ENCODE results near the gene NUP93. TPM values are rescaled to one million over a fixed set of nuclear protein-coding genes. Genes with fewer than 3 reads are reported as not detected.

NUP93 gene
- polyA plus RNA-seq, 1 experiment, result 61.2 TPM

DNA sequence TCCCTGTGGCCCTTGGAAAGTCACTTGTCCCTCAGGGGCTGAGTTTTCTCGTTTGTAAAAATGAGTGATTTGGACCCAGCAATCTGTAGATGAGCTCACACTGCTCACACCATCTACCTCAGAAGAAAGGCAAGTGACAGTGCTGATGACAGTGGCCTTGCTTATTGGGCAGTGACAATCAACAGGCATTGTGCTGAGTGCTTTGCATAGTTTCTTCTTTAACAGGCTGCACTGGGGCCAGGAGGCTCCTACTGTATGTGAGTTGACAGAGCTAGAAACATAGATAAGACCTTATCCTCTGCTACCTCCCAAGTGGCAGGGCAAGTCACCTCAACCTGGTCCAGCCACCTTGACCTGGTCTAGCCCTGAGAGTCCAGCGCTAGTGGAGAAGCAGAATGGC is 105.4 kb downstream of the NUP93 start:
- ChIA-PET CTCF (no interaction called here), POLR2A (interaction anchor here (0.6 kb wide), 1 partner anchor 20 kb away, joined by 9 read pairs; no protein-coding TSS in a partner anchor)
- no peak for TF ChIP-seq CTCF (IDR thresholded peaks at IDR 0.05; ENCODE audit: insufficient read depth, low read depth, low read length)
- DNase-seq (ENCODE audit: low read depth), result no peak
- no peak overlapping the region for H3K4me3 ChIP-seq (ENCODE audit: low read depth, low read length)
- H3K27me3 ChIP-seq (ENCODE audit: control insufficient read depth, insufficient read depth, low read length), result no peaks in the 10 kb centered on the region
- peaks cover 4% of the 10 kb centered on the region; the same call in 1 of the 2 replicates for H3K36me3 ChIP-seq (ENCODE audit: control insufficient read depth, insufficient read depth, low read length)

GRCh38 chr16:56836410-56837230 is 106.7 kb downstream of the NUP93 start:
- ChIA-PET POLR2A (no interaction called here), CTCF (no interaction called here)
- TF ChIP-seq CTCF (IDR thresholded peaks at IDR 0.05; ENCODE audit: insufficient read depth, low read depth, low read length), result no peak
- peaks cover 4% of the 10 kb centered on the region for H3K36me3 ChIP-seq (ENCODE audit: control insufficient read depth, insufficient read depth, low read length)
- no peak for DNase-seq (ENCODE audit: low read depth)
- H3K4me3 ChIP-seq (ENCODE audit: low read depth, low read length), result no peak overlapping the region
- no peaks in the 10 kb centered on the region for H3K27me3 ChIP-seq (ENCODE audit: control insufficient read depth, insufficient read depth, low read length)

DNA sequence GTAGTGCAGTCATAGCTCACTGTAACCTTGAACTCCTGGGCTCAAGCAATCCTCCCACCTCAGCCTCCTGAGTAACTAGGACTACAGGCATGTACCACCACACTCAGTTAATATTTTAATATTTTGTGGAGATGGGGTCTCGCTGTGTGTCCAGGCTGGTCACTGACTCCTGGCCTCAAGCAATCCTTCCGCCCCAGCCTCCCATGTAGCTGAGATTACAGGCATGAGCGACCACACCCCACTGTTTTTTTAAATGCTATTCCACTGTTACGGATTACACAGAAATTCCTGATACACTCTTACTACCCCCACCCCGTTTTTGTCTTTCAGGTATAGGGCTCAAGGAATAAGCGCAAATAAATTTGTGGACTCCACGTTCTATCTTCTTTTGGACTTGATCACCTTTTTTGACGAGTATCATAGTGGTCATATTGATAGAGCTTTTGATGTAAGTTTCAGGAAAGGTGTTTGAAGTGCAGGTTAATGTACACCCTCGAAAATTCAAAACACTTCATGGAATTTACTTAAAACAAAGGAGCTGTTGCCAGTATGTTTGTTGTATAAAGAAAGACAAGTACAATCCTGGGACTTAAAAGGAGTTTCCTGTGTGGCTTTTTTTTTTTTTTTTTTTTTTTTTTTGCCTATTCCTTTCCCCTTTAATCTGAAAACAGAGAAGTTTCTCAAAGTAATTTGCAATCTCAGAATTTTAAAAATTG is 108.9 kb downstream of the NUP93 start:
- ChIA-PET POLR2A (no interaction called here), CTCF (interaction anchor here (2.8 kb wide), 1 partner anchor 13 kb away, joined by 11 read pairs; no protein-coding TSS in a partner anchor)
- TF ChIP-seq CTCF (IDR thresholded peaks at IDR 0.05; ENCODE audit: insufficient read depth, low read depth, low read length), result no peak
- Histone ChIP-seq H3K4me3 (ENCODE audit: low read depth, low read length) (no peak overlapping the region), H3K27me3 (ENCODE audit: control insufficient read depth, insufficient read depth, low read length) (no peaks in the 10 kb centered on the region), H3K36me3 (ENCODE audit: control insufficient read depth, insufficient read depth, low read length) (peaks cover 3% of the 10 kb centered on the region)
- no peak for DNase-seq (ENCODE audit: low read depth)

DNA sequence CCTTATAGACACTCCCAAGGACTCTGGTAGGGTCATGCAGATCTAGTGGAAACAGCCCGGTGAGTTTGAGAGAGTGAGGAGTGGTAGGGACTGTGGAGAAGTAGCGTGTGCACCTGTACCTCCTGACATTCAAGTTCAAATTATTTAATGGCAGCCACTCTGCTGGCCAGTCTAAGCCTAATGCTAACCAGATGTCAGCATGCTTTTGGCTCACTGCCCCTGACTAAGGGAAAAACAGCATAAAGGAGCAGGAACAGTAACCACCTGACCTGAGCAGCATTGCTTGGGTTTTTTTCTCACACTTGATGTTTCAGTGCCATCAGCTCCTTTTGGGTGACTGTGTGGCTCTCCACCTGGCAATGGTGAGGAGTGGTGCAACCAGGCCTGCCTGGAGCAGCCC is 111.3 kb downstream of the NUP93 start:
- ChIA-PET CTCF (interaction anchor here (1.7 kb wide), 1 partner anchor 109 kb away, joined by 4 read pairs; no protein-coding TSS in a partner anchor), POLR2A (no interaction called here)
- H3K4me3 ChIP-seq (ENCODE audit: low read depth, low read length), result no peak overlapping the region
- peak; percentile 50 for DNase-seq (ENCODE audit: low read depth)
- TF ChIP-seq CTCF (IDR thresholded peaks at IDR 0.05; ENCODE audit: insufficient read depth, low read depth, low read length), result no peak
- no peaks in the 10 kb centered on the region for H3K27me3 ChIP-seq (ENCODE audit: control insufficient read depth, insufficient read depth, low read length)
- peaks cover 3% of the 10 kb centered on the region for H3K36me3 ChIP-seq (ENCODE audit: control insufficient read depth, insufficient read depth, low read length)

- CTCF ChIA-PET, result interaction anchor here (1.0 to 1.7 kb wide), 2 partner anchors 48 to 109 kb away, joined by 3 to 4 read pairs; no protein-coding TSS in a partner anchor
- POLR2A ChIA-PET, result interaction anchor here (0.7 kb wide), 1 partner anchor 20 kb away, joined by 6 read pairs; no protein-coding TSS in a partner anchor
- no peak overlapping the region for H3K4me3 ChIP-seq (ENCODE audit: low read depth, low read length)
- no peak for DNase-seq (ENCODE audit: low read depth)
- no peak for TF ChIP-seq CTCF (IDR thresholded peaks at IDR 0.05; ENCODE audit: insufficient read depth, low read depth, low read length)
- peaks cover 3% of the 10 kb centered on the region for H3K36me3 ChIP-seq (ENCODE audit: control insufficient read depth, insufficient read depth, low read length)
- H3K27me3 ChIP-seq (ENCODE audit: control insufficient read depth, insufficient read depth, low read length), result no peaks in the 10 kb centered on the region
Measured at GRCh38 chr16:56841659-56842058, 111.7 kb downstream of the NUP93 start.

Measured in BJ (cell line).